HG02763 (cell line): ENCODE results near the gene UBE3B.

ENCODE experiments used
- ATAC-seq: cut with Tn5 transposase; IDR thresholded peaks from one replicate; pipeline ENCODE4 v1.9.1; 2021; ENCODE audit warnings: mild to moderate bottlenecking, moderate library complexity; ENCODE audit not compliant: unreplicated experiment

Gene UBE3B

GRCh38 chr12:109493090-109493489 lies 15.7 kb downstream of the UBE3B start:
- no peak for ATAC-seq

- ATAC-seq: no peak
These were observed 16.5 kb downstream of the UBE3B start for GRCh38 chr12:109493938-109494337.

GRCh38 chr12:109494348-109494881 lies 17.0 kb downstream of the UBE3B start:
- no peak for ATAC-seq

- ATAC-seq: no peak
These were observed 17.6 kb downstream of the UBE3B start for GRCh38 chr12:109495012-109495411.

GRCh38 chr12:109496306-109496705 lies 18.9 kb downstream of the UBE3B start:
- ATAC-seq: no peak

- no peak for ATAC-seq
These were observed 20.2 kb downstream of the UBE3B start for GRCh38 chr12:109497675-109498074.

- ATAC-seq: no peak
These were observed 23.2 kb downstream of the UBE3B start for GRCh38 chr12:109500406-109501185.

- no peak for ATAC-seq
These were observed 23.9 kb downstream of the UBE3B start for GRCh38 chr12:109501299-109501698.

- ATAC-seq: no peak
These were observed 24.9 kb downstream of the UBE3B start for GRCh38 chr12:109502332-109502731.

GRCh38 chr12:109503611-109504010 lies 26.2 kb downstream of the UBE3B start:
- no peak for ATAC-seq

- no peak for ATAC-seq
These were observed 26.6 kb downstream of the UBE3B start for GRCh38 chr12:109504068-109504467.

GRCh38 chr12:109510196-109510595 lies 32.8 kb downstream of the UBE3B start:
- no peak for ATAC-seq

- ATAC-seq: no peak
These were observed 35.2 kb downstream of the UBE3B start for GRCh38 chr12:109512608-109513007.

- no peak for ATAC-seq
These were observed 35.6 kb downstream of the UBE3B start for GRCh38 chr12:109513051-109513450.

GRCh38 chr12:109513977-109514376 lies 36.5 kb downstream of the UBE3B start:
- no peak for ATAC-seq

- ATAC-seq: no peak
These were observed 40.2 kb downstream of the UBE3B start for GRCh38 chr12:109517619-109518018.

GRCh38 chr12:109518820-109519665 lies 41.6 kb downstream of the UBE3B start:
- ATAC-seq: no peak

- no peak for ATAC-seq
These were observed 42.4 kb downstream of the UBE3B start for GRCh38 chr12:109519787-109520186.

- ATAC-seq: no peak
These were observed 44.4 kb downstream of the UBE3B start for GRCh38 chr12:109521831-109522230.

GRCh38 chr12:109523071-109523470 lies 45.6 kb downstream of the UBE3B start:
- no peak for ATAC-seq

- no peak for ATAC-seq
These were observed 46.1 kb downstream of the UBE3B start for GRCh38 chr12:109523504-109523903.
